ENCODE data around the gene GBX2. TPM values are rescaled to one million over a fixed set of nuclear protein-coding genes. Genes with fewer than 3 reads are reported as not detected.

The GBX2 gene
- total and polyA plus RNA-seq, 9 of the 15 experiments (the other 6 are each of a cell fraction or from before 2014, with no cell fraction given) = 0.03 to 0.53 (median 0.27) TPM; not detected in 1

DNA sequence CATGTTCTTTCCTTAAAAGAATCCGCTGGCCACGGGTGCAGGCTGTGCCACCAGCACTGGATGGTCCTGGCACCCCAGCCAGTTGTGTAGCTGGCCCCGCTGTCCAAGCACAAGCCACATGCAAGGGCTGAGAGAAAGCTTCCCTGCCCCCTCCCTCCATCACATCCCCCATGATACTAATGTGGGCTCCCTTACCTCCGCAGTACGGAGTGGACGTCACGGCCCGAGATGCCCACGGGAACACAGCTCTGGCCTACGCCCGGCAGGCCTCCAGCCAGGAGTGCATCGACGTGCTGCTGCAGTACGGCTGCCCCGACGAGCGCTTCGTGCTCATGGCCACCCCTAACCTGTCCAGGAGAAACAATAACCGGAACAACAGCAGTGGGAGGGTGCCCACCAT lies 44.5 kb downstream of the GBX2 start:
- TF ChIP-seq ZNF12 (CRISPR knock-in tag; IDR thresholded peaks at IDR 0.05) (no peak), PRMT5 (CRISPR knock-in tag; IDR thresholded peaks at IDR 0.05) (no peak), XRCC3 (IDR thresholded peaks at IDR 0.05) (no peak), FUS (optimal IDR thresholded peaks at IDR 0.05; ENCODE audit: low read depth, low read length) (no peak), FOSL1 (tag; conservative IDR thresholded peaks at IDR 0.05) (no peak), NFRKB (IDR thresholded peaks at IDR 0.05; ENCODE audit: low read depth) (no peak), LARP7 (IDR thresholded peaks at IDR 0.05) (no peak), XRCC5 (IDR thresholded peaks at IDR 0.05; ENCODE audit: low read depth, low read length) (no peak), ARHGAP35 (IDR thresholded peaks at IDR 0.05; ENCODE audit: partially characterized antibody) (no peak), GABPA (tag; conservative IDR thresholded peaks at IDR 0.05; ENCODE audit: low read depth) (no peak)
- TF ChIP-seq, protein P1, sequence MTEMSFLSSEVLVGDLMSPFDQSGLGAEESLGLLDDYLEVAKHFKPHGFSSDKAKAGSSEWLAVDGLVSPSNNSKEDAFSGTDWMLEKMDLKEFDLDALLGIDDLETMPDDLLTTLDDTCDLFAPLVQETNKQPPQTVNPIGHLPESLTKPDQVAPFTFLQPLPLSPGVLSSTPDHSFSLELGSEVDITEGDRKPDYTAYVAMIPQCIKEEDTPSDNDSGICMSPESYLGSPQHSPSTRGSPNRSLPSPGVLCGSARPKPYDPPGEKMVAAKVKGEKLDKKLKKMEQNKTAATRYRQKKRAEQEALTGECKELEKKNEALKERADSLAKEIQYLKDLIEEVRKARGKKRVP (CRISPR knock-in tag; IDR thresholded peaks at IDR 0.05) = no peak
- TF ChIP-seq, protein P2, sequence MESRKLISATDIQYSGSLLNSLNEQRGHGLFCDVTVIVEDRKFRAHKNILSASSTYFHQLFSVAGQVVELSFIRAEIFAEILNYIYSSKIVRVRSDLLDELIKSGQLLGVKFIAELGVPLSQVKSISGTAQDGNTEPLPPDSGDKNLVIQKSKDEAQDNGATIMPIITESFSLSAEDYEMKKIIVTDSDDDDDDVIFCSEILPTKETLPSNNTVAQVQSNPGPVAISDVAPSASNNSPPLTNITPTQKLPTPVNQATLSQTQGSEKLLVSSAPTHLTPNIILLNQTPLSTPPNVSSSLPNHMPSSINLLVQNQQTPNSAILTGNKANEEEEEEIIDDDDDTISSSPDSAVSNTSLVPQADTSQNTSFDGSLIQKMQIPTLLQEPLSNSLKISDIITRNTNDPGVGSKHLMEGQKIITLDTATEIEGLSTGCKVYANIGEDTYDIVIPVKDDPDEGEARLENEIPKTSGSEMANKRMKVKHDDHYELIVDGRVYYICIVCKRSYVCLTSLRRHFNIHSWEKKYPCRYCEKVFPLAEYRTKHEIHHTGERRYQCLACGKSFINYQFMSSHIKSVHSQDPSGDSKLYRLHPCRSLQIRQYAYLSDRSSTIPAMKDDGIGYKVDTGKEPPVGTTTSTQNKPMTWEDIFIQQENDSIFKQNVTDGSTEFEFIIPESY (CRISPR knock-in tag; IDR thresholded peaks at IDR 0.05) = no peak
- no peak for ATAC-seq
- intact Hi-C loops (cut with micrococcal nuclease) (no loop called here), in situ Hi-C loops (cut with MboI) (no loop called here)
- Histone ChIP-seq H2AFZ (ENCODE audit: low read depth, low read length) (no peak overlapping the region), H3K9ac (ENCODE audit: insufficient read depth in 1 of 2, low read depth in 2 of 2, low read length in 2 of 2) (no peak overlapping the region), H3K4me2 (ENCODE audit: insufficient read depth, low read length) (no peak overlapping the region), H3K4me1 (replicated peaks in 1 of 2; ENCODE audit: control insufficient read depth in 2 of 2, insufficient read depth in 2 of 2, low read length in 2 of 2) (peaks cover 0 to 7% of the 10 kb centered on the region in 2 experiments; a peak in 1 of 5 replicates), H3K27me3 (ENCODE audit: control insufficient read depth in 2 of 2, insufficient read depth in 2 of 2, low read length in 2 of 2) (no peaks in the 10 kb centered on the region), H3K9me3 (replicated peaks; ENCODE audit: control insufficient read depth, insufficient read depth, low read depth, low read length) (no peaks in the 10 kb centered on the region), H3K9me1 (ENCODE audit: control insufficient read depth, insufficient read depth, low read length) (no peaks in the 10 kb centered on the region), H3K27ac (ENCODE audit: extremely low read depth, low read depth, low read length) (no peak overlapping the region), H4K20me1 (replicated peaks; ENCODE audit: control insufficient read depth, insufficient read depth, low read length) (no peaks in the 10 kb centered on the region), H3K36me3 (ENCODE audit: control insufficient read depth, insufficient read depth, low read length) (0 out of 3 replicates have a peak, but pooled peaks cover 3% of the 10 kb centered on the region), H3K79me2 (ENCODE audit: control insufficient read depth, insufficient read depth, low read length) (no peaks in the 10 kb centered on the region), H3K4me3 (no peak overlapping the region)
- FAIRE-seq = no peak
- DNase-seq (ENCODE audit: extremely low read depth in 1 of 4, low spot score in 3 of 4) = no peak
- BruUV-seq (replicated peaks) = no TSS peak
- CTCF ChIA-PET (ENCODE audit: low intra/inter-chr PET ratio) = no interaction called here
- POLR2A ChIA-PET = no interaction called here
- 96% methylated on average over 14 of the region's 19 CpGs for WGBS (ENCODE audit: insufficient coverage, low coverage, missing lambda C conversion rate)

Data from K562 (cell line).